Prostate gland (tissue), 2 donors: ENCODE measurements around the gene FAM193A. TPM values are rescaled to one million over a fixed set of nuclear protein-coding genes. Genes with fewer than 3 reads are reported as not detected.

ENCODE experiments used
- DNase-seq: peaks from one replicate; pipeline ENCODE4 v3.0.0-alpha.2; 2019; ENCODE audit warnings: low spot score
- H3K27ac ChIP-seq, 2 donors: fragments of 200-600 bp; sonication (generic); 2 replicates each; pipeline ENCODE4 v1.5.1; 2017 to 2019
- H3K27me3 ChIP-seq: fragments of 200-600 bp; sonication (generic); replicated peaks from 2 replicates; pipeline ENCODE4 v1.5.1; 2019; ENCODE audit not compliant: insufficient read depth
- H3K36me3 ChIP-seq, 2 donors: fragments of 200-600 bp; sonication (generic); 1 replicate in 1 of 2; 2 replicates in 1 of 2; pipeline versions ENCODE4 v1.5.1 to v1.8.1; 2017 to 2019
- H3K4me1 ChIP-seq: fragments of 200-600 bp; sonication (generic); replicated peaks from 2 replicates; pipeline ENCODE4 v1.5.1; 2019
- H3K4me3 ChIP-seq, 2 donors: fragments of 200-600 bp; sonication (generic); 2 replicates each; pipeline ENCODE4 v1.5.1; 2017 to 2019
- H3K9me3 ChIP-seq: fragments of 200-600 bp; sonication (generic); 2 replicates; pipeline ENCODE4 v1.5.1; 2017
- CTCF ChIP-seq, 4 experiments: fragments of 200-600 bp in 2 of 4; fragments of 450-650 bp in 2 of 4; sonication (generic) in 2 of 4; IDR thresholded peaks; 1 replicate in 3 of 4; 2 replicates in 1 of 4; pipeline ENCODE4 v1.5.1; 2016 to 2019; ENCODE audit warnings: antibody characterized with exemption in 4 of 4, mild to moderate bottlenecking in 2 of 4, moderate library complexity in 2 of 4
- POLR2A ChIP-seq: fragments of 450-650 bp; IDR thresholded peaks from one replicate; pipeline ENCODE4 v1.6.1; 2016; ENCODE audit warnings: antibody characterized with exemption, mild to moderate bottlenecking
- POLR2AphosphoS5 ChIP-seq: sonication (generic); formaldehyde crosslinking; IDR thresholded peaks from one replicate; pipeline ENCODE4 v1.6.1; 2017; ENCODE audit warnings: antibody characterized with exemption
- WGBS: methylation state at CpG from one replicate; pipeline ENCODE4 v1.1.5; 2018; 5-methylcytosine and 5-hydroxymethylcytosine counted together
- intact Hi-C: fragments of 100-400 bp; cut with DNase I; formaldehyde crosslinking; loops from one replicate; pipeline ENCODE4 v1.14.2; 2022
- total RNA-seq, 2 donors: library from RNA; depleted of rRNA; stranded (reverse); fragments of >200 nt; gene quantifications; one replicate each; pipeline ENCODE4 v1.1.0, GENCODE V29; 2016

FAM193A gene
- total RNA-seq, 2 donors from 2014 or later = 24.1 to 53.1 TPM

- no peaks in the 10 kb centered on the region for H3K36me3 ChIP-seq
- no peaks in the 10 kb centered on the region for H3K9me3 ChIP-seq
- no peak overlapping the region for H3K4me3 ChIP-seq
- intact Hi-C loops = no loop called here
- no peaks in the 10 kb centered on the region for H3K4me1 ChIP-seq
- DNase-seq = no peak
- TF ChIP-seq CTCF (IDR thresholded peaks at IDR 0.05) = no peak
- no peak for TF ChIP-seq POLR2AphosphoS5
- TF ChIP-seq POLR2A = no peak
- WGBS = 93% methylated on average over 9 of the region's 9 CpGs
- H3K27ac ChIP-seq = no peak overlapping the region
- no peaks in the 10 kb centered on the region for H3K27me3 ChIP-seq
These were observed 38.4 kb downstream of the FAM193A start for GRCh38 chr4:2574863-2575262.

- H3K36me3 ChIP-seq = no peaks in the 10 kb centered on the region
- DNase-seq = no peak
- 98% methylated on average over 4 of the region's 4 CpGs for WGBS
- H3K4me1 ChIP-seq = no peaks in the 10 kb centered on the region
- H3K27ac ChIP-seq = no peak overlapping the region
- TF ChIP-seq POLR2AphosphoS5 = no peak
- no peak for TF ChIP-seq POLR2A
- no peak for TF ChIP-seq CTCF (IDR thresholded peaks at IDR 0.05)
- no peaks in the 10 kb centered on the region for H3K27me3 ChIP-seq
- no peaks in the 10 kb centered on the region for H3K9me3 ChIP-seq
- intact Hi-C loops = no loop called here
- no peak overlapping the region for H3K4me3 ChIP-seq
These were observed 39.8 kb downstream of the FAM193A start for GRCh38 chr4:2576290-2576689.

- intact Hi-C loops = no loop called here
- H3K4me1 ChIP-seq = peaks cover 5% of the 10 kb centered on the region
- H3K9me3 ChIP-seq = no peaks in the 10 kb centered on the region
- no peaks in the 10 kb centered on the region for H3K36me3 ChIP-seq
- no peaks in the 10 kb centered on the region for H3K27me3 ChIP-seq
- 92% methylated on average over 4 of the region's 4 CpGs for WGBS
- H3K27ac ChIP-seq = no peak overlapping the region
- no peak overlapping the region for H3K4me3 ChIP-seq
- DNase-seq = no peak
- no peak for TF ChIP-seq POLR2AphosphoS5
- no peak for TF ChIP-seq POLR2A
These were observed 41.7 kb downstream of the FAM193A start for GRCh38 chr4:2578106-2578505.

GRCh38 chr4:2579910-2580309, 43.5 kb downstream of the FAM193A start:
- H3K27ac ChIP-seq = no peak overlapping the region
- H3K9me3 ChIP-seq = no peaks in the 10 kb centered on the region
- DNase-seq = no peak
- 99% methylated on average over 5 of the region's 5 CpGs for WGBS
- TF ChIP-seq POLR2A (no peak), CTCF (IDR thresholded peaks at IDR 0.05) (no peak), POLR2AphosphoS5 (no peak)
- H3K4me1 ChIP-seq = peaks cover 8% of the 10 kb centered on the region
- intact Hi-C loops = no loop called here
- no peaks in the 10 kb centered on the region for H3K27me3 ChIP-seq
- H3K4me3 ChIP-seq = no peak overlapping the region
- H3K36me3 ChIP-seq = no peaks in the 10 kb centered on the region

GRCh38 chr4:2583092-2583491, 46.6 kb downstream of the FAM193A start:
- Histone ChIP-seq H3K9me3 (no peaks in the 10 kb centered on the region), H3K27ac (no peak overlapping the region), H3K4me1 (peaks cover 8% of the 10 kb centered on the region), H3K27me3 (no peaks in the 10 kb centered on the region), H3K36me3 (no peaks in the 10 kb centered on the region), H3K4me3 (peak overlapping the region in 1 of 2 donors; percentile 1)
- intact Hi-C loops = no loop called here
- DNase-seq = no peak
- TF ChIP-seq CTCF (IDR thresholded peaks at IDR 0.05) (no peak), POLR2A (no peak), POLR2AphosphoS5 (no peak)
- 59% methylated on average over 4 of the region's 4 CpGs for WGBS
